Mesenchymal stem cell (in vitro differentiated cells and primary cell): Measurements from ENCODE around the gene POLR3A.

Experiments used
- DNase-seq: peaks from one replicate; pipeline ENCODE4 v3.0.0-alpha.2; 2013
- H2AFZ ChIP-seq: one replicate; pipeline ENCODE4 v1.6.1; 2013; ENCODE audit warnings: low read depth, mild to moderate bottlenecking, control low read depth, inconsistent platforms, low read length, moderate library complexity
- H2AK5ac ChIP-seq: 2 replicates; pipeline ENCODE4 v1.6.1; 2013; ENCODE audit warnings: low read length, moderate library complexity, mild to moderate bottlenecking, inconsistent platforms; ENCODE audit not compliant: severe bottlenecking
- H2BK120ac ChIP-seq: one replicate; pipeline ENCODE4 v1.6.1; 2013; ENCODE audit warnings: low read depth, mild to moderate bottlenecking, inconsistent platforms, low read length, moderate library complexity
- H2BK12ac ChIP-seq, 2 experiments: one replicate each; pipeline ENCODE4 v1.6.1; 2013; ENCODE audit warnings: inconsistent platforms in 2 of 2, low read length in 2 of 2, mild to moderate bottlenecking in 2 of 2, moderate library complexity in 2 of 2, control low read depth in 1 of 2
- H2BK15ac ChIP-seq: one replicate; pipeline ENCODE4 v1.6.1; 2013; ENCODE audit warnings: mild to moderate bottlenecking, low read depth, inconsistent platforms; ENCODE audit not compliant: poor library complexity, severe bottlenecking
- H2BK5ac ChIP-seq: 2 replicates; pipeline ENCODE4 v1.6.1; 2013; ENCODE audit warnings: low read depth, mild to moderate bottlenecking, low read length, control low read depth, inconsistent platforms; ENCODE audit not compliant: poor library complexity, severe bottlenecking
- H3K14ac ChIP-seq, 2 experiments: one replicate each; pipeline ENCODE4 v1.6.1; 2013; ENCODE audit warnings: inconsistent platforms in 2 of 2, low read length in 2 of 2, control low read depth in 1 of 2, mild to moderate bottlenecking in 1 of 2, moderate library complexity in 1 of 2
- H3K18ac ChIP-seq, 2 experiments: one replicate each; pipeline ENCODE4 v1.6.1; 2013; ENCODE audit warnings: inconsistent platforms in 2 of 2, low read length in 2 of 2, control low read depth in 1 of 2, low read depth in 1 of 2, mild to moderate bottlenecking in 1 of 2
- H3K23ac ChIP-seq, 2 experiments: one replicate each; pipeline ENCODE4 v1.6.1; 2013; ENCODE audit warnings: inconsistent platforms in 2 of 2, low read length in 2 of 2, mild to moderate bottlenecking in 2 of 2, moderate library complexity in 2 of 2, control low read depth in 1 of 2
- H3K27ac ChIP-seq: 2 replicates; pipeline ENCODE4 v1.5.1; 2013; ENCODE audit warnings: mild to moderate bottlenecking, moderate library complexity, low read length, control low read depth, inconsistent platforms; ENCODE audit not compliant: poor library complexity, severe bottlenecking
- H3K27me3 ChIP-seq, 2 experiments: 2 replicates each; pipeline versions ENCODE4 v1.6.1 to v1.7.0; 2013; ENCODE audit warnings: low read length in 2 of 2, mild to moderate bottlenecking in 2 of 2, moderate library complexity in 2 of 2, control low read depth in 1 of 2, inconsistent platforms in 1 of 2; ENCODE audit not compliant: control insufficient read depth in 1 of 2, insufficient read depth in 1 of 2
- H3K36me3 ChIP-seq, 2 experiments: 2 replicates each; pipeline versions ENCODE4 v1.6.1 to v1.7.0; 2013; ENCODE audit warnings: low read length in 2 of 2, control low read depth in 1 of 2, inconsistent platforms in 1 of 2, low read depth in 1 of 2, mild to moderate bottlenecking in 1 of 2; ENCODE audit not compliant: insufficient read depth in 2 of 2, control insufficient read depth in 1 of 2
- H3K4ac ChIP-seq, 2 experiments: one replicate each; pipeline ENCODE4 v1.6.1; 2013; ENCODE audit warnings: inconsistent platforms in 2 of 2, low read length in 2 of 2, mild to moderate bottlenecking in 2 of 2, moderate library complexity in 2 of 2, control low read depth in 1 of 2, low read depth in 1 of 2
- H3K4me1 ChIP-seq: 2 replicates; pipeline ENCODE4 v1.6.1; 2013; ENCODE audit warnings: low read depth, low read length, control low read depth; ENCODE audit not compliant: control insufficient read depth, insufficient read depth
- H3K4me2 ChIP-seq: 2 replicates; pipeline ENCODE4 v1.6.1; 2013; ENCODE audit warnings: low read length, mild to moderate bottlenecking, inconsistent platforms; ENCODE audit not compliant: poor library complexity, severe bottlenecking
- H3K4me3 ChIP-seq, 2 experiments: 2 replicates each; pipeline versions ENCODE4 v1.5.1 to v1.7.0; 2013; ENCODE audit warnings: low read length in 2 of 2, mild to moderate bottlenecking in 2 of 2, control low read depth in 1 of 2, low read depth in 1 of 2; ENCODE audit not compliant: insufficient read depth in 1 of 2
- H3K79me1 ChIP-seq: replicated peaks from 2 replicates; pipeline ENCODE4 v1.6.1; 2013; ENCODE audit warnings: mild to moderate bottlenecking, control low read depth, low read length, inconsistent platforms; ENCODE audit not compliant: poor library complexity, severe bottlenecking
- H3K9ac ChIP-seq: 2 replicates; pipeline ENCODE4 v1.7.0; 2013; ENCODE audit warnings: mild to moderate bottlenecking, low read length, moderate library complexity
- H3K9me3 ChIP-seq: 2 replicates; pipeline ENCODE4 v1.7.0; 2013; ENCODE audit warnings: mild to moderate bottlenecking, low read length; ENCODE audit not compliant: control insufficient read depth
- H4K8ac ChIP-seq: one replicate; pipeline ENCODE4 v1.6.1; 2013; ENCODE audit warnings: inconsistent platforms, mild to moderate bottlenecking, low read length, moderate library complexity
- H4K91ac ChIP-seq: one replicate; pipeline ENCODE4 v1.6.1; 2013; ENCODE audit warnings: mild to moderate bottlenecking, low read length, inconsistent platforms
- WGBS: methylation state at CpG from one replicate; pipeline ENCODE4 v1.1.7; 2013; ENCODE audit warnings: mixed read lengths; 5-methylcytosine and 5-hydroxymethylcytosine counted together

The POLR3A gene

GRCh38 chr10:77964811-77965210 lies 64.5 kb downstream of the POLR3A start:
- no peak overlapping the region for H3K4me3 ChIP-seq
- H3K36me3 ChIP-seq: no peaks in the 10 kb centered on the region
- H3K27ac ChIP-seq: no peak overlapping the region
- no peak overlapping the region for H2BK12ac ChIP-seq
- H3K18ac ChIP-seq: no peak overlapping the region
- no peak overlapping the region for H2BK120ac ChIP-seq
- peaks cover 2% of the 10 kb centered on the region for H3K4me1 ChIP-seq
- H3K9ac ChIP-seq: no peak overlapping the region
- H4K91ac ChIP-seq: no peak overlapping the region
- no peak overlapping the region for H2AFZ ChIP-seq
- no peak overlapping the region for H3K23ac ChIP-seq
- H3K27me3 ChIP-seq: no peaks in the 10 kb centered on the region
- no peak overlapping the region for H4K8ac ChIP-seq
- H2BK5ac ChIP-seq: no peak overlapping the region
- H2AK5ac ChIP-seq: no peak overlapping the region
- no peak for DNase-seq
- no peak overlapping the region for H3K4ac ChIP-seq
- H3K9me3 ChIP-seq: peaks cover 10% of the 10 kb centered on the region
- no peak overlapping the region for H3K14ac ChIP-seq
- H3K4me2 ChIP-seq: no peak overlapping the region
- H2BK15ac ChIP-seq: no peak overlapping the region
- 86% methylated on average over 1 of the region's 1 CpG for WGBS
- no peaks in the 10 kb centered on the region for H3K79me1 ChIP-seq

DNA sequence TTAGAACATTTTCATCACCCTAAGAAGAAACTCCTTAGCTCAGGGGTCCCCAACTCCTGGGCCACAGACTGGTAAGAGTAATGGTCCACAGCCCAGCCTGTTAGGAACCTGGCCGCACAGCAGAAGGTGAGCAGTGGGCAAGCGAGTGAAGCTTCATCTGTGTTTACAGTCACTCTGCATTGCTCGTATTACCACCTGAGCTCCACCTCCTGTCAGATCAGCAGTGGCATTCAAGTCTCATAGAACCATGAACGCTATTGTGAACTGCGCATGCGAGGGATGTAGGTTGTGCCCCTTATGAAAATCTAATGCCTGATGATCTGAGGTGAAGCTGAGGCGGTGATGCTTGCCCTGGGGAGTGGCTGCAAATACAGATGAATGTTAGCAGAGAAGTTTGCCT lies 65.4 kb downstream of the POLR3A start:
- DNase-seq: no peak
- Histone ChIP-seq H3K9me3 (peaks cover 10% of the 10 kb centered on the region), H3K27me3 (no peaks in the 10 kb centered on the region), H3K18ac (no peak overlapping the region), H3K23ac (no peak overlapping the region), H3K4me2 (no peak overlapping the region), H4K91ac (no peak overlapping the region), H2AK5ac (no peak overlapping the region), H3K14ac (no peak overlapping the region), H3K4me1 (peaks cover 2% of the 10 kb centered on the region), H3K4me3 (no peak overlapping the region), H3K36me3 (no peaks in the 10 kb centered on the region), H2BK5ac (no peak overlapping the region), H2BK12ac (peak overlapping the region in 1 of 2 experiments; percentile 37), H3K9ac (no peak overlapping the region), H2AFZ (no peak overlapping the region), H3K27ac (no peak overlapping the region), H3K4ac (no peak overlapping the region), H2BK15ac (no peak overlapping the region), H2BK120ac (no peak overlapping the region), H4K8ac (no peak overlapping the region), H3K79me1 (no peaks in the 10 kb centered on the region)
- WGBS: 95% methylated on average over 6 of the region's 7 CpGs

DNA sequence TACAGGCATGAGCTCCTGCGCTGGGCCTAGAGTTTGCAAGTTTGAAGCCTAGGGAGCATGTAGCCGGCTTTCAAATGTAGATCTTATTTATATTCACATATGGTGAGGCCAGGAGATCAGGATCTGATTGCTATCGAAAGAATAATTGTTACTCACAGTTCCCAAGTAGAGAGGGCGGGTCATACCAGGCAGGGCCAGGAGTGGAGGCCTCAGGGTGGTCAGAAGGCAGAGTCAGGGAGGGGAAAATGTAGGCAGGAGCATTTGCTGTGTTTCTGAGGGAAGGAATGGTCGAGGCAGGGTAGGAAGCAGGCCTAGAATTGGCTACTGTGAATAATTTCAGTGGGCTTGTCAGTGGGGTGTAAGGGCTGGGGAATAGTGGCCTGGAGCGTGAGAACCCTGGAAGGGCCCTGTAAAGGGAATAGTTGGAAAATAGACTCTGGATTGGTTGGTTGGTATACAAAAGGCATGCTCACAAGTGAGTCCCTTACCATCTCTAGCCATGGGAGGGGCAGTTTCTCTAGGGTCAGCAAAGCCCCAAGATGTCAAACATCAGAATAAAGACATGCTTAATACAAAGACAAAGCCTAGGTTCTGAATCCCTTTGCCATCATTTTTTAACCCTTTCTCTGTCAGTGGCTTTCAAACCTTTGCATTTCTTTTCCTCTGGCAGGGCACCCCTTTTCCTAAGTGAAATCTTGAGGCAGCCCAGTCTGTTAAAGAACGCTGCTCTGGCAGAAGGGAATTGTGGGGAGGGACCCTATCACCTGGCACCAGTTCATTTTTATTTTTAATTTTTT lies 66.8 kb downstream of the POLR3A start:
- Histone ChIP-seq H3K9ac (no peak overlapping the region), H2BK15ac (no peak overlapping the region), H3K9me3 (peaks cover 10% of the 10 kb centered on the region), H3K36me3 (no peaks in the 10 kb centered on the region), H3K27ac (no peak overlapping the region), H3K23ac (no peak overlapping the region), H2AK5ac (no peak overlapping the region), H3K18ac (peak overlapping the region in 1 of 2 experiments; percentile 25), H4K91ac (no peak overlapping the region), H3K79me1 (no peaks in the 10 kb centered on the region), H3K14ac (no peak overlapping the region), H2BK120ac (no peak overlapping the region), H2AFZ (no peak overlapping the region), H3K4me1 (peaks cover 1% of the 10 kb centered on the region), H4K8ac (no peak overlapping the region), H3K27me3 (no peaks in the 10 kb centered on the region), H2BK12ac (no peak overlapping the region), H3K4ac (no peak overlapping the region), H2BK5ac (no peak overlapping the region), H3K4me3 (no peak overlapping the region), H3K4me2 (no peak overlapping the region)
- WGBS: 83% methylated on average over 6 of the region's 7 CpGs
- no peak for DNase-seq

DNA sequence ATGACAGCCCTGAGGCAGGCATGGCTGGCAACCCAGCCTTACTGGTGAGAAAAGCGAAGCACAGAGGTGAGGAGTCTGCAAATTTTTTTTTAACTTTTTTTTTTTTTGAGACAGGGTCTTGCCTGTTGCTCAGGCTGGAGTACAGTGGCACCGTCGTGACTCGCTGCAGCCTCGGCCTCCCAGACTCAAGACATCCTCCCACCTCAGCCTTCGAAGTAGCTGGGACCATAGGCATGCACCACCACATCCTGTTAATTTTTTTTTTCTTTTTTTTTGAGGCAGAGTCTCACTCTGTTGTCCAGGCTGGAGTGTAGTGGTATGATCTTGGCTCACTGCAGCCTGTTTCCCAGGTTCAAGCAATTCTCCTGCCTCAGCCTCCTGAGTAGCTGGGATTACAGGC lies 67.6 kb downstream of the POLR3A start:
- Histone ChIP-seq H3K27me3 (no peaks in the 10 kb centered on the region), H3K23ac (no peak overlapping the region), H3K79me1 (no peaks in the 10 kb centered on the region), H2BK15ac (no peak overlapping the region), H2AFZ (no peak overlapping the region), H3K27ac (no peak overlapping the region), H3K9ac (no peak overlapping the region), H2BK120ac (no peak overlapping the region), H2BK12ac (no peak overlapping the region), H3K36me3 (no peaks in the 10 kb centered on the region), H4K91ac (no peak overlapping the region), H4K8ac (no peak overlapping the region), H3K14ac (no peak overlapping the region), H3K4me2 (no peak overlapping the region), H3K18ac (no peak overlapping the region), H2AK5ac (no peak overlapping the region), H3K4me3 (no peak overlapping the region), H2BK5ac (no peak overlapping the region), H3K4me1 (no peaks in the 10 kb centered on the region), H3K4ac (no peak overlapping the region), H3K9me3 (peaks cover 10% of the 10 kb centered on the region)
- DNase-seq: no peak
- WGBS: 90% methylated on average over 6 of the region's 6 CpGs
